ENCODE results near the gene CAB39. TPM values are rescaled to one million over a fixed set of nuclear protein-coding genes. Genes with fewer than 3 reads are reported as not detected.
"Not testable (repeated sequence)": the region's sequence is repeated elsewhere in the genome, so short reads cannot be mapped to it uniquely, and the experiment has no call there.

Gene CAB39
- total RNA-seq, 4 donors from 2014 or later = 60.2 to 124 (median 72.2) TPM

DNA sequence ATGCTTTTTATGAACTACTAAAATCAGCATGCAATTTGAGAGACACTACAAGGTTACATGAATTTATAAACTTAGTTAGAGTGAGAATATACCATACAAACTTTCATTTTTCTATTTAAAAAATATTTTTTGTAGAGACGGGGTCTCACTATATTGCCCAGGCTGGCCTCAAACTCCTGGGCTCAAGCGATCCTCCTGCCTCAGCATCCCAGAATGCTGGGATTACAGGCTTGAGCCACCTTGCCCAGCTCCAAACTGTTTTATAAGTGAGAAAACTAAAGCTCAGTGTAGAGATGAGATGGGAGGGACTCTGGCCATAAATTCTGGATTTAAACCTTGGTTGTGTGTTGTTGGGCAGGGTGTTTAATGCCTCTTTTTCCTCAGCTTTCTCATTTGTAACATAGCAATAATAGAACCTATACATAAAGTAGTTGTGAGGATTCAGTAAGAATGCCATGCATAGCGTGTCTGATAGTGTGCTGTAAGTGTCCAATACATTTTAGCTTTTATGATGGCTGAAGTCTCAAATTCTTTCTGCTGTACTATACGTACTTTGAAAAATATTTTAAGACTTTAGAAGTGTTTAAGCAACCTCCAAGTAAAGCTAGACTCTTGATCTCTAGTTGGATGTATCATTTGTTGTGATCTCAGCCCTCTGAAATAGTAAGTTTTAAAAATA is 9.7 kb downstream of the CAB39 start:
- Histone ChIP-seq H3K27me3 (no peaks in the 10 kb centered on the region), H3K9me3 (no peaks in the 10 kb centered on the region), H3K36me3 (peaks cover 0 to 19% (median 0%) of the 10 kb centered on the region in 3 donors), H3K4me3 (no peak overlapping the region), H3K4me1 (peaks cover 0 to 18% (median 8%) of the 10 kb centered on the region in 4 donors), H3K27ac (no peak overlapping the region)
- no peak for DNase-seq
- no peak for TF ChIP-seq POLR2A (IDR thresholded peaks at IDR 0.05)
- TF ChIP-seq, protein P1, sequence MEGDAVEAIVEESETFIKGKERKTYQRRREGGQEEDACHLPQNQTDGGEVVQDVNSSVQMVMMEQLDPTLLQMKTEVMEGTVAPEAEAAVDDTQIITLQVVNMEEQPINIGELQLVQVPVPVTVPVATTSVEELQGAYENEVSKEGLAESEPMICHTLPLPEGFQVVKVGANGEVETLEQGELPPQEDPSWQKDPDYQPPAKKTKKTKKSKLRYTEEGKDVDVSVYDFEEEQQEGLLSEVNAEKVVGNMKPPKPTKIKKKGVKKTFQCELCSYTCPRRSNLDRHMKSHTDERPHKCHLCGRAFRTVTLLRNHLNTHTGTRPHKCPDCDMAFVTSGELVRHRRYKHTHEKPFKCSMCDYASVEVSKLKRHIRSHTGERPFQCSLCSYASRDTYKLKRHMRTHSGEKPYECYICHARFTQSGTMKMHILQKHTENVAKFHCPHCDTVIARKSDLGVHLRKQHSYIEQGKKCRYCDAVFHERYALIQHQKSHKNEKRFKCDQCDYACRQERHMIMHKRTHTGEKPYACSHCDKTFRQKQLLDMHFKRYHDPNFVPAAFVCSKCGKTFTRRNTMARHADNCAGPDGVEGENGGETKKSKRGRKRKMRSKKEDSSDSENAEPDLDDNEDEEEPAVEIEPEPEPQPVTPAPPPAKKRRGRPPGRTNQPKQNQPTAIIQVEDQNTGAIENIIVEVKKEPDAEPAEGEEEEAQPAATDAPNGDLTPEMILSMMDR (IDR thresholded peaks at IDR 0.05) = no peak

DNA sequence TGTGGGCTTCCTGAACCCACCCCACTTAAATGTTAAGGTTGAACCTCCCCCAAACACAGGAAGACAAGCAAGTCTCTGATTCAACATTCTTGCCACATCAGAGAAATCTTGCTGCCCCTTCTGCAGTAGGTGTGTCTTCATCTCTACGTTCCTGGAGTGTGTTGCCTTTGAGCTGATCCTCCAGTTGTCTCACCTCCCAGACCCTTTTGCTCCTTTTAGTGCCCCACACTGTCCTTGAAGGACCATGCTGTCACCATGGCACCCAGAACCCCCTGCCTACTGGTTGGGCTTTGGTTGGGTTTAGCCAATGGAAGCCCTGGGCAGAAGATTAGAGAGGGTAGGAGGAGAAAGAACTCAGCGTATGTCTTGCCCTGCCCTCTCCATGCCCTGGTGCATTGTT is 10.7 kb downstream of the CAB39 start:
- peaks cover 0 to 13% (median 5%) of the 10 kb centered on the region in 4 donors for H3K4me1 ChIP-seq
- no peak for DNase-seq

DNA sequence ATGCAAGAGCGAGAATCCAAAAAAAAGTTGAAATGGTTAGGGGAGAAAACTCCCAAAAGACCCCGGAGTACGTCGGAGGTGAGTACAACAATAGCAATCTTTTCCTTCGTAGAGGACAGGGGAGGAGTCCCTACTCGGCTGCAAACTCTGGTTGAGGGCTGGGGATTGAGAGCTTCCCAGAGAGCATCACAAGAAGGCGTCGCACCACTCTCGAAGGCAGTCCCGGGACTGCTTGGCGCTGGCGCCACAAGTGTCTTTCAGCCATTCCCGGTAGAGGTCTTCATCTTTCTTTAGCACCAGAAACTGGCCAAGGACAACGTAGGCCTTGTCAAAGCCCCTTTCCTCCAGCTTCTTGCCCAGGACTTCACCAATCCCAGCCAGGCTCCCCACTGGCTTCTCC is 12.3 kb downstream of the CAB39 start:
- not testable (repeated sequence) for H3K4me3 ChIP-seq, H3K9me3 ChIP-seq, H3K27me3 ChIP-seq, H3K27ac ChIP-seq, DNase-seq
- Histone ChIP-seq H3K4me1 (peaks cover 0 to 13% (median 0%) of the 10 kb centered on the region in 4 donors), H3K36me3 (peaks cover 0 to 19% (median 0%) of the 10 kb centered on the region in 3 donors)

More for the DNA sequence above, 10.7 kb downstream of the CAB39 start:
- no peak overlapping the region for H3K27ac ChIP-seq
- no peak for TF ChIP-seq POLR2A (IDR thresholded peaks at IDR 0.05)
- TF ChIP-seq, protein P1 (IDR thresholded peaks at IDR 0.05) = no peak
- peaks cover 0 to 19% (median 0%) of the 10 kb centered on the region in 3 donors for H3K36me3 ChIP-seq
- no peaks in the 10 kb centered on the region for H3K9me3 ChIP-seq
- no peak overlapping the region for H3K4me3 ChIP-seq
- no peaks in the 10 kb centered on the region for H3K27me3 ChIP-seq

DNA sequence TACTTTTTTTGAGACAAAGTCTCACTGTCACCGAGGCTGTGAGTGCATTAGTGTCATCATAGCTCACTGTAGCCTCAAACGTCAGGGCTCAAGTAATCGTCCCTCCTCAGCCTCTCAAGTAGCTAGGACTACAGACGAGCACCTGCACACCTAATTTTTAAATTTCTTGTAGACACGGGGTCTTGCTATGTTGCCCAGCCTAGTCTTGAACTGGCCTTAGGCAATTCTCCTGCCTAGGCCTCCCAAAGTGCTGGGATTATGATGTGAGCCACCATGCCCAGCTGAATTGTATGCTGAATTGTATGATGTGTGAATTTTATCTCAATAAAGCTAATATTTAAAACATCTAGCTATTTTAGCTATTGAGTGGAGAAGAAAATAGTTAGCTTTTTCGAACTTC is 18.9 kb downstream of the CAB39 start:
- no peak for TF ChIP-seq POLR2A (IDR thresholded peaks at IDR 0.05)
- TF ChIP-seq, protein P1 (IDR thresholded peaks at IDR 0.05) = no peak
- Histone ChIP-seq H3K27ac (no peak overlapping the region), H3K27me3 (no peaks in the 10 kb centered on the region), H3K9me3 (no peaks in the 10 kb centered on the region), H3K4me3 (no peak overlapping the region), H3K4me1 (peaks cover 0 to 27% (median 2%) of the 10 kb centered on the region in 4 donors), H3K36me3 (no peaks in the 10 kb centered on the region)
- no peak for DNase-seq

DNA sequence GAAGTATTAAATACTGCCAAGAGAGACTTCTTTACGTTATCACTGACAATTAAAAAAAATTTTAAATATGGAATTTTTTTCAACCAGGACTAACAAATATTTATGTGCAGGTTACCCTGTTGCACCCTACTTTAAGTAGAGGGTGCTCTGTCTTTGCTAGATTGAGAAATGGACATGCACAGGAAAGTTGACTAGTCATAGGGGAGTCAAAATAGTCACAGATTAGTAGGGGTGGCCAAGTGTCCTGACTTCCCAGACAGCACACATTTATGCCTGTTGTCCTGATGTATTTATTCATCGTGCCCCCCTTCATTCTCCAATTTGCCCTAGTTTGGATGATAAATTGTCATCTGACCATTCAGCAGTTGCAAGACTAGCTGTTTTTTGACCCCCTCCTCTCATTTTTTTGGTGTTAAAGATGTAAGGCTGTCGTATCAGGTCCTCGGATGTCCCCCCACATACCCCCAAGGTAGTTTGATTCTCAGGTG is 20.3 kb downstream of the CAB39 start:
- TF ChIP-seq, protein P1 (IDR thresholded peaks at IDR 0.05) = no peak
- no peak for TF ChIP-seq POLR2A (IDR thresholded peaks at IDR 0.05)
- peaks cover 0 to 40% (median 3%) of the 10 kb centered on the region in 4 donors for H3K4me1 ChIP-seq

More for the DNA sequence above, 20.3 kb downstream of the CAB39 start:
- H3K27me3 ChIP-seq = no peaks in the 10 kb centered on the region
- no peaks in the 10 kb centered on the region for H3K9me3 ChIP-seq
- H3K27ac ChIP-seq = no peak overlapping the region
- DNase-seq = no peak
- H3K36me3 ChIP-seq = no peaks in the 10 kb centered on the region
- H3K4me3 ChIP-seq = no peak overlapping the region
